ENCODE measurements around the gene TMEM59.
"Not testable (repeated sequence)": the region's sequence is repeated elsewhere in the genome, so short reads cannot be mapped to it uniquely, and the experiment has no call there.

The TMEM59 gene

DNA sequence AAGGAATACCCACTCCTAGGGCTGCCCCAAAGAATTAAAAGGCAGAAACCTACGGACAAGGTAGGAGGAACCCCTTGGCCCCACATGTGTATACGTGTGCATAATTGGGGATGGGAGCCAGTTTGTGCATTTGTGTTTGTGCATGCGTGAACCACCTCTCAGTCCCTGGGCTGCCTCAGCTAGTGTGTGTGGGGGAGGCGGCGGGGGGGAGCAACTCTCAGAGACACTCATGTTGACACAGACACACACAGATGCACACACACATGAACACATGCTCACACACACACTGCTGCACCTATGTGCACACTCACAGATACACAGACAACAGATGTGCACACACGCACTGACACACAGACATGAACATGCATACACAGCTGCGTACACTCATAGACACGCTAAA lies 40.1 kb downstream of the TMEM59 start:
- DNase-seq (ENCODE audit: low spot score) = no peak

GRCh38 chr1:54012008-54012325 lies 41.0 kb downstream of the TMEM59 start:
- DNase-seq (ENCODE audit: low spot score) = no peak

DNA sequence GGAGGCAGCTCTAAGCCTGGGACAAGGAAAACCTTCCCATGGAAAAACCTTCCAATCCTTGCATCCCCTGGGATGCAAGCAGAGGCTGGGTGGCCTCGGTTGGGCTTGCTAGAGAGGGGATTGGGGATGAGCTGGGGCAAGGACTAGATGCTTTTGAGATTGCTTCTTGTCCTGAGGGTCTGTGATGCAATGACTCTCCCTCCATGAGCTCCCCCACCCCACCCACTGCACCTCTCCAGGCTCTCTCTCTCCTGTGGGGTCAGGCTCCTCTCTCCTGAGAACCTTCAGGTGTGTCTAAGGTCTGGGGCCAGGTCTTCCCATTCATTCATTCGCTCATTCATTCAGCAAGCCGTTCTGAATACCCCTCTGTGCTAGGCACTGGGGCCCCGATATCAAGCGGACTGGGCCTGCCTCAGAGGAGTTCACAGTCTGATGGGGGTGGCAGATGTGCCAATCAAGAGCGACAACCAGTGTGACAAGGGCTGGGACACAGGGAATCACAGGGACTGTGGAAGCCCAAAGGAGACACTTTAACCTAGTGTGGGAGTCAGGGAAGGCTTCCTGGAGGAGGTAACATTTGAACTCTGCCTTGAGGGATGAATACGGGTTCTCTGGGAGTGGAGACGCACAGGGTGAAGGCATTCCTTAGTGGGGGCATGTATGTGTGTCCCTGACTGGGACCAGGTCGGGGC lies 41.5 kb downstream of the TMEM59 start:
- no peak for DNase-seq (ENCODE audit: low spot score)

DNA sequence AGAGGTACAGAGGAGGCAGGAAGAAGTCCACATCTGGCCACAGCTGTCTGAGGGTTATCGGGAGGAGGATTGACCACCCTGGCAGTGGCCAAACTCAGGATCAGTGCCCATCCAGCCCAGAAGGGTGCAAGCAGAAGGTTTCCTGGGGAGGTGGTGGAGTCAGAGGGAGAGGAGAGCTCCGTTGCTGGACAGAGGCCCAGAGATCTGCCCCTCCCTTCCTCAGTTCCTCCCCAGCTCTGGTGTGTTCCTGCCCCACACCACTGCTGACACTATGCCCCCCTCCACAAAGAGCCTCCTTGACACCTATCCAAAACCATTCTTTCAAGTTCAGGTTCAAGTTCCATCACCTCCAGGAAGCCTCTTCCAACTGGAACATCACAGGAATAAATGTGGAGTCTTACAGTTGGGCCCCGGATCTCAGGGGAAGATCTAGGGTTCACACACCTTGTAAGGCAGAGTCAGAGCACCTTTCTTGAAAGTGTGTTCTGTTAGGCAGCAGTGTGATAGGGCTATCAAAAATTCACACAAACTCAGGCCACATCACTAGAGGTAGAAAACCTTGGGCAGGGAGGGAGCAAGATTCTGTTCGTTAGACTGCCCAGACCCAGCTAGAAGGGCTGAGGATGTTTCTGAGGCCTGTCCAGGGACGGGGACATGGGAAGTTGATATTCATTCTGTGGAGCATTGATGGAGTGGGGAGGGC lies 42.4 kb downstream of the TMEM59 start:
- DNase-seq (ENCODE audit: low spot score) = no peak

- no peak for DNase-seq (ENCODE audit: low spot score)
Observed at GRCh38 chr1:54009406-54009805, 43.6 kb downstream of the TMEM59 start.

- no peak for DNase-seq (ENCODE audit: low spot score)
Observed at GRCh38 chr1:54008876-54009275, 44.1 kb downstream of the TMEM59 start.

- no peak for DNase-seq (ENCODE audit: low spot score)
Observed at GRCh38 chr1:54007613-54008012, 45.4 kb downstream of the TMEM59 start.

- no peak for DNase-seq (ENCODE audit: low spot score)
Observed at GRCh38 chr1:54006508-54006907, 46.5 kb downstream of the TMEM59 start.

DNA sequence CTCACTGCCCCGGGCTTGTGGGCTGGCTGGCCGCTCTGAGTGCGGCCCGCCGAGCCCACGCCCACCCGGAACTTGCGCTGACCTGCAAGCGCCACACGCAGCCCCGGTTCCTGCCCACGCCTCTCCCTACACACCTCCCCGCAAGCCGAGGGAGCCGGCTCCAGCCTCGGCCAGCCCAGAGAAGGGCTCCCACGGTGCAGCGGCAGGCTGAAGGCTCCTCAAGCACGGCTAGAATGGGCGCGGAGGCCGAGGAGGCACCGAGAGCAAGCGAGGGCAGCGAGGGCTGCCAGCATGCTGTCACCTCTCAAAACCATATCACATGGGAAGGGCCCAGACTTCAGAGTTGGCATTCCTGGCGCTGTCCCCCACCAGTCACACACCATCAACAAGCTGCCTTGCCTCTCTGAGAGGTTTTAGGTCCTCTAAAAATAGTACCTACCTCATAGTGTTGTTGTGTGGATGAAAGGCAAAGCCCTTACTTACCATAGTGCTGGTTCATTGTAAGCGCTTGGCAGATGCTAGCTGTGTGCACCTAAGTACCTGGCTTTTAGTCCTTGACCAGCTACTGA lies 48.4 kb downstream of the TMEM59 start:
- no peak for DNase-seq (ENCODE audit: low spot score)

- not testable (repeated sequence) for DNase-seq (ENCODE audit: low spot score)
Observed at GRCh38 chr1:54003750-54004480, 49.1 kb downstream of the TMEM59 start.

GRCh38 chr1:54003249-54003646 lies 49.8 kb downstream of the TMEM59 start:
- no peak for DNase-seq (ENCODE audit: low spot score)

DNA sequence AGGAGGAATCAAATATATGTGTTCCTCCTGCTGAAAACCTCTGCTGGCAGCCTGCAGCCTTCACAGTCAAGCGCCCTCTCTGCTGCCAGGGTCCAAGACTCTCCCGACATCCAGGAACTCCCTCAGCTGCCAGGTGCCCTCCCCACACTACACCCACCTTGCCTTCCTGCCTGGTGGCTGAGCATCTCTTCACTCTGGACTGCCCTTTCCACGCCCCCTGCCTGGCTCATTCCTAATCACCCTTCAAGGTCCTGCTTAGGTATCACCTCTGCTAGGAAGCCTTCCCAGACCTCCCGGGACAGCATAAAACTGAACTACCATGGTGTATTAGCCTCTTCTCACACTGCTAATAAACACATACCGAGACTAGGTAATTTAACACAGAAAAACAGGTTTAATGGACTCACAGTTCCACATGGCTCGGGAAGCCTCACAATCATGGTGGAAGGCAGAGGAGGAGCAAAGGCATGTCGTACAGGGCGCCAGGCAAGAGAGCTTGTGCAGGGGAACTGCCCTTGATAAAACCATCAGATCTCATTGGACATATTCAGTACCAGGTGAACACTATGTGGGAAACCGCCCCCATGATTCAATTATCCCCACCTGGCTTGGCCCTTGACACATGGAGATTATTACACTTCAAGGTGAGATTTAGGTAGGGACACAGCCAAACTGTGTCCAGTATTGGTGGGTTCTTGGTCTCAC lies 50.3 kb downstream of the TMEM59 start:
- no peak for DNase-seq (ENCODE audit: low spot score)

DNA sequence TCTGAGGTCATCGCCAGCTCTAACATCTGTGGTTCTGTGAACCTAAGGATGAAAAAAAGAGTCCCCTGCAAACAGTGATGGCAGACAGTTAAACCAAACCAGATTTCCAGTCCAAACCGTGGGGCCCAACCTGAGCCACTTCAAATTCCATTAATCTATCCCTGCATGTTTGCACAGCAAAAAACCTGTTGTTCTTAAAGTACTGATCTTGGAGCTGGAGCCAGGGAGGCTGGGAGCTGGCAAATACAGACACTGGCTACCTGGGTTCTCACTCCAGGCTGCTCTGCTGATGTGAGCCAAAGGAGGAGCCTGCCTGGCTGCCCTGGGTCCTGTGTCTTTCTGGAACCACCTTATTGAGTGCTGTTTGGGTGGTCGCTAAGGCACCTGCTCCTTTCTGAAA lies 51.4 kb downstream of the TMEM59 start:
- no peak for DNase-seq (ENCODE audit: low spot score)

DNA sequence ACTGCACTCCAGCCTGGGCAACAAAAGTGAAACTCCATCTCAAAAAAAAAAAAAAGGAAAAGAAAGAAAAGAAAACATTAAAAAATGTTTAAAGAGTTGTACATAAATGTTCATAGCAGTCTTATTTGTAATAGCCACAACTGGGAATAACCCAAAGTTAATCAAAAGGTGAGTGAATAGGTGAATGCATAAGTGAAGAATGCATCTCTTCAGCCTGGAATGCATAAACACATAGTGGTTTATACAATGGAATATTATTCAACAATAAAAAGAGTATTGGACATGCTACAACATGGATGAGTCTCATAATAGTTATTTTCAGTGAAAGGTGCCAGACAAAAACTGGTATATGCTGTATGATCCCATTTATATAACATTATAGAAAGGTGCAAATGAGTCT lies 53.1 kb downstream of the TMEM59 start:
- no peak for DNase-seq (ENCODE audit: low spot score)

DNA sequence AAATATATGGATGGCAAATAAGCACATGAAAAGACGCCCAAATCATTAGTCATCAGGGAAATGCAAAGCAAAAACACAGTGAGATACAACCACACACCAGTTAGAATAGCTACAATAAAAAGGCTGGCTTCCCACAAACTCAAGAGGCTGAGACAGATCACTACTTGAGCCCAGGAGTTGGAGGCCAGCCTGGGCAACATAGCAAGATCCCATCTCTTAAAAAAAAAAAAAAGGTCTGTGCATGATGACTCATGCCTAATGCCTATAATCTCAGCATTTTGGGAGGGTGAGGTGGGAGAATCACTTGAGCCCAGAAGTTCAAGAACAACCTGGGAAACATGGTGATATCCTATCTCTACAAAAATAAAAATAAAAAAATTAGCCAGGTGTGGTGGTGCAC lies 54.8 kb downstream of the TMEM59 start:
- DNase-seq (ENCODE audit: low spot score) = no peak

GRCh38 chr1:53995683-53996082 lies 57.3 kb downstream of the TMEM59 start:
- DNase-seq (ENCODE audit: low spot score) = no peak

DNA sequence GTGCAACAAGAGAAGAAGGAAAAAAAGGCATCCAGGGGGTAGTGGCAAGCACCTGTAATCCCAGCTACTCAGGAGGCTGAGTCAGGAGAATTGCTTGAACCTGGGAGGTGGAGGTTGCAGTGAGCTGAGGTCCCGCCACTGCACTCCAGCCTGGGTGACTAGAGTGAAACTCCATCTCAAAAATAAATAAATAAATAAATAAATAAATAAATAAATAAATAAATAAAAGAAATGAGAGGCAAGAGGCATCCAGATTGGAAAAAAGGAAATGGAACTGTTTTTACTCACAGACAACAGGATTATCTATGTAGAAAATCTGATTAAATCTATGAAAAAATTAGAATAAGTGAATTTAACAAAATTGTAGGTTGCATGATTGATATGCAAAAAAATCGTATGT lies 58.5 kb downstream of the TMEM59 start:
- not testable (repeated sequence) for DNase-seq (ENCODE audit: low spot score)

DNA sequence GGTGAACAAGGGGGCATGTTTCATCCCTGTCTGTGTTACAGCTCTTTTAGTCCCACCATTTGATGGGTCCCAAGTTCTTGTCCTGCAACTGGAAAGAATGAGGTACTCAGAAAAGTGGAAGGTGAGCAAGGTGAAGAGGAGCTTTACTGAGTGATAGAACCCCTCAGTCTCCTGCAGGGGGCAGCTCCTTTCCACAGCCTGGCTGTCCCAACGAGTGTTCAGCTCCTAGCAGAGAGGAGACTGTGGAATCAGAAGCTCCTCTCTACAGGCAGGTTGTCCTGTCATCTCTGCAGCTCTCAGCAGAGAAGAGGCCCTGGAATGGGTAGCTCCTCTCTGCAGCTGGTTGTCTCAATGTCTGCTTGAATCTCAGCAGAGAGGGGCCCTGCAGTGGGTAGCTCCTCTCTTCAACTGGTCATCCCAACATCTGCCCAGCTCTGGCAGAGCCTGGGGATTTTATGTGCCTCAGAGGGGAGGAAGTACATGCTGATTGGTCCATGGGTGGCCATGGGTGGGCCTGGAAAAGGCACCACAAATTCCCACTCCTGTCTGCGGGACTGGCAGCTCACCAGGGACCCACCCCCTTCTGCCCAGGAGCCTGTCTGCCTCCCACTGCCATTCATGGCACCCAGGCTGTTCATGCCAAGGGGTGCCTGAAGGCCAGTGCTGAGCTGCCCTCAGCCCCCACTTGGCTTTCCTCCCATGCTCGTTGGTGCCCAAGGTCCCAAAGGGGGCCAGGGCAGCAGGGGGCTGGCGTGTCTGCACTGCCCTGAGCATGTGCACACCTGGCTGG lies 60.7 kb downstream of the TMEM59 start:
- no peak for DNase-seq (ENCODE audit: low spot score)

- DNase-seq (ENCODE audit: low spot score) = no peak
Observed at GRCh38 chr1:53987880-53988279, 65.1 kb downstream of the TMEM59 start.

DNA sequence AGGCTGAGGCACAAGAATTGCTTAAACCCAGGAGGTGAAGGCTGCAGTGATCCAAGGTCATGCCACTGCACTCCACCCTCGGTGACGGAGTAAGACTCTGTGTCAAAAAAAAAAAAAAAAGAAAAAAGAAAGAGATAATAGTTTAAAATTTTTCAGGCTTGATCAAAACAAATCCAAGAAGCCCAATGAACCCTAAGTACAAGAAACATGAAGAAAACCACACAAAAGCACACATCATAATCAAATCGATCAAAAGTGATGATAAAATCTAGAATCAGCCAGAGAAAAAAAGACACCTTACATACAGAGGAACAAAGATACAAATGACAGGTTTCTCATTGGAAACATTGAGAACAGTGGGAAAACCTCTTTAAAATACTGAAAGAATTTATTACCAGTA lies 66.5 kb downstream of the TMEM59 start:
- DNase-seq (ENCODE audit: low spot score) = no peak

DNA sequence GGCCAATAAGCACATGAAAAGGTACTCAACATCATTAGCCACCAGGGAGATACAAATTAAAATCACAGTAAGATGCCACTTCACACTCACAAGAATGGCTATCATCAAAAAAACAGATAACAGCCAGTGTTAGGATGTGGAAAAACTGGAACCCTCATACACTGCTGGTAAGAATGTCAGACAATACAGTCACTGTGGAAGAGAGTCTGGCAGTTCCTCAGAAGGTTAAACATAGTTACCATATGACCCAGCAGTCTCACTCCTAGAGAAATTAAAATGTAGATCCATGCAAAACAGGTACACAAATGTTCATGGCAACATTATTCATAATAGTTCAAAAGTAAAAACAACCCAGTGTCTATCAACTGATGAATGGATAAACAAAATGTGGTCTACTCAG lies 68.3 kb downstream of the TMEM59 start:
- DNase-seq (ENCODE audit: low spot score) = no peak

DNA sequence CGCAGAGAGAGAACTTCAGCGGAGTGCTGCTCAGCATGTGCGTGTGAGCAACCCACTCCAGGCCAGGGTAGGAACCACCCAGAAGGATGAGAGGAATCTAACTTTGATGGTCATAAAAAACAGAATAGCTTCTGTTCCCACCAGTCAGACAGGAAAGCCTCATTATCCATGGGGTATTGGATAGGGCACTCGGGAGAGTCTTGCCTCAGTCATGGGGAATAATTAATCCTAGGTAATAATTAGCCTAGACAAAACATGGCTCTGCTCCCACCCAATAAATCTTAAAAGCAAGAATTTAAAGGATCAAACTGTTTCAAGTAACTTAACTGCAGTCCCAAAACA lies 70.3 kb downstream of the TMEM59 start:
- DNase-seq (ENCODE audit: low spot score) = no peak
